ENCODE results near the gene FZD4. TPM values are rescaled to one million over a fixed set of nuclear protein-coding genes. Genes with fewer than 3 reads are reported as not detected.
"Not testable (repeated sequence)": the region's sequence is repeated elsewhere in the genome, so short reads cannot be mapped to it uniquely, and the experiment has no call there.

The FZD4 gene
- total RNA-seq, 1 experiment from 2014 or later, result 2.6 TPM

GRCh38 chr11:86917589-86917988 is 37.6 kb downstream of the FZD4 start:
- ChIA-PET POLR2A (ENCODE audit: unreplicated experiment) (no interaction called here), CTCF (no interaction called here)
- Histone ChIP-seq H3K27ac (0 out of 2 replicates have a peak overlapping the region, but pooled peaks have one; percentile 77), H4K20me1 (ENCODE audit: insufficient read depth) (no peaks in the 10 kb centered on the region), H3K4me2 (no peak overlapping the region), H2AFZ (no peak overlapping the region), H3K4me1 (replicated peaks; ENCODE audit: insufficient read depth) (peaks cover 23% of the 10 kb centered on the region), H3K9me2 (ENCODE audit: insufficient read depth) (peaks cover 2% of the 10 kb centered on the region; the same call in 1 of the 2 replicates), H3K4me3 (no peak overlapping the region), H3K9me3 (ENCODE audit: insufficient read depth, low read depth) (peaks cover 22% of the 10 kb centered on the region), H3K79me2 (ENCODE audit: low read depth) (no peaks in the 10 kb centered on the region), H3F3A (ENCODE audit: insufficient read depth, low read depth) (peaks cover 10% of the 10 kb centered on the region), H3K36me3 (ENCODE audit: low read depth) (peaks cover 12% of the 10 kb centered on the region; the same call in 1 of the 2 replicates), H3K27me3 (ENCODE audit: insufficient read depth, low read depth) (no peaks in the 10 kb centered on the region)
- no peak for DNase-seq
- intact Hi-C loops (cut with micrococcal nuclease; ENCODE audit: unreplicated experiment), result loop anchor here (5.0 to 10.0 kb wide), 8 partner anchors 100 to 1323 kb away; partner anchors contain the start of genes HIKESHI and PRSS23
- no peak for TF ChIP-seq EZH2 (IDR thresholded peaks at IDR 0.05; ENCODE audit: low read depth)
- BruUV-seq (replicated peaks), result no TSS peak

- H3K4me2 ChIP-seq, result peak overlapping the region; percentile 24
- H3K9me3 ChIP-seq (ENCODE audit: insufficient read depth, low read depth), result peaks cover 35% of the 10 kb centered on the region
- no TSS peak for BruUV-seq (replicated peaks)
- H2AFZ ChIP-seq, result no peak overlapping the region
- H3K4me3 ChIP-seq, result no peak overlapping the region
- intact Hi-C loops (cut with micrococcal nuclease; ENCODE audit: unreplicated experiment), result loop anchor here (1.0 to 10.0 kb wide), 9 partner anchors 99 to 1322 kb away; partner anchors contain the start of genes HIKESHI and PRSS23
- peaks cover 12% of the 10 kb centered on the region; the same call in 1 of the 2 replicates for H3K36me3 ChIP-seq (ENCODE audit: low read depth)
- H3K9me2 ChIP-seq (ENCODE audit: insufficient read depth), result peaks cover 3% of the 10 kb centered on the region; the same call in 1 of the 2 replicates
- ChIA-PET CTCF (no interaction called here), POLR2A (ENCODE audit: unreplicated experiment) (no interaction called here)
- H3K27ac ChIP-seq, result peak overlapping the region; percentile 77
- peak; percentile 47 to 88 for DNase-seq
- TF ChIP-seq CTCF (conservative IDR thresholded peaks at IDR 0.05) (no peak), EZH2 (IDR thresholded peaks at IDR 0.05; ENCODE audit: low read depth) (no peak)
- no peaks in the 10 kb centered on the region for H3K27me3 ChIP-seq (ENCODE audit: insufficient read depth, low read depth)
- no peaks in the 10 kb centered on the region for H4K20me1 ChIP-seq (ENCODE audit: insufficient read depth)
- H3K4me1 ChIP-seq (replicated peaks; ENCODE audit: insufficient read depth), result peaks cover 23% of the 10 kb centered on the region
- no peaks in the 10 kb centered on the region for H3K79me2 ChIP-seq (ENCODE audit: low read depth)
- peaks cover 10% of the 10 kb centered on the region for H3F3A ChIP-seq (ENCODE audit: insufficient read depth, low read depth)
Measured at GRCh38 chr11:86916330-86916729, 38.9 kb downstream of the FZD4 start.

GRCh38 chr11:86915850-86916249 is 39.3 kb downstream of the FZD4 start:
- H2AFZ ChIP-seq; H3K9me2 ChIP-seq (ENCODE audit: insufficient read depth); H3K79me2 ChIP-seq (ENCODE audit: low read depth); H3K4me3 ChIP-seq; H4K20me1 ChIP-seq (ENCODE audit: insufficient read depth); H3K27me3 ChIP-seq (ENCODE audit: insufficient read depth, low read depth); BruUV-seq (replicated peaks); POLR2A ChIA-PET (ENCODE audit: unreplicated experiment); CTCF ChIA-PET; H3F3A ChIP-seq (ENCODE audit: insufficient read depth, low read depth): not testable (repeated sequence)
- peaks cover 12% of the 10 kb centered on the region; the same call in 1 of the 2 replicates for H3K36me3 ChIP-seq (ENCODE audit: low read depth)
- peaks cover 35% of the 10 kb centered on the region for H3K9me3 ChIP-seq (ENCODE audit: insufficient read depth, low read depth)
- peaks cover 25% of the 10 kb centered on the region for H3K4me1 ChIP-seq (replicated peaks; ENCODE audit: insufficient read depth)
- H3K4me2 ChIP-seq, result peak overlapping the region; percentile 24
- peak overlapping the region; percentile 77 for H3K27ac ChIP-seq
- DNase-seq, result peak; percentile 49 to 61
- intact Hi-C loops (cut with micrococcal nuclease; ENCODE audit: unreplicated experiment), result loop anchor here (1.0 to 10.0 kb wide), 9 partner anchors 99 to 1321 kb away; partner anchors contain the start of genes HIKESHI and PRSS23

GRCh38 chr11:86914865-86915519 is 40.2 kb downstream of the FZD4 start:
- peaks cover 34% of the 10 kb centered on the region for H3K4me1 ChIP-seq (replicated peaks; ENCODE audit: insufficient read depth)
- no peak overlapping the region for H2AFZ ChIP-seq
- no peak overlapping the region for H3K4me2 ChIP-seq
- H3K27me3 ChIP-seq (ENCODE audit: insufficient read depth, low read depth), result no peaks in the 10 kb centered on the region
- peaks cover 13% of the 10 kb centered on the region for H3F3A ChIP-seq (ENCODE audit: insufficient read depth, low read depth)
- BruUV-seq (replicated peaks), result no TSS peak
- ChIA-PET POLR2A (ENCODE audit: unreplicated experiment) (no interaction called here), CTCF (interaction anchor here (0.6 kb wide), 1 partner anchor 45 kb away, joined by 3 read pairs; no protein-coding TSS in a partner anchor)
- no peaks in the 10 kb centered on the region for H4K20me1 ChIP-seq (ENCODE audit: insufficient read depth)
- H3K9me2 ChIP-seq (ENCODE audit: insufficient read depth), result peaks cover 3% of the 10 kb centered on the region; the same call in 1 of the 2 replicates
- intact Hi-C loops (cut with micrococcal nuclease; ENCODE audit: unreplicated experiment), result loop anchor here (5.0 to 10.0 kb wide), 8 partner anchors 98 to 1320 kb away; partner anchors contain the start of genes HIKESHI and PRSS23
- peaks cover 12% of the 10 kb centered on the region; the same call in 1 of the 2 replicates for H3K36me3 ChIP-seq (ENCODE audit: low read depth)
- no peak for TF ChIP-seq EZH2 (IDR thresholded peaks at IDR 0.05; ENCODE audit: low read depth)
- no peak for TF ChIP-seq CTCF (conservative IDR thresholded peaks at IDR 0.05)
- DNase-seq, result no peak
- H3K4me3 ChIP-seq, result no peak overlapping the region
- H3K79me2 ChIP-seq (ENCODE audit: low read depth), result no peaks in the 10 kb centered on the region
- H3K9me3 ChIP-seq (ENCODE audit: insufficient read depth, low read depth), result peaks cover 35% of the 10 kb centered on the region
- H3K27ac ChIP-seq, result peak overlapping the region; percentile 77
